Activated CD4-positive, alpha-beta T cell treated with anti-CD3 and anti-CD28 coated beads, Interleukin-2, Interleukin-6, amounts not matched to agents 100 ng/mL and 50 ng/mL, durations not matched to agents 16 hours and 8 hours (primary cell): ENCODE measurements around the gene TPCN2.
A peak's percentile ranks its signal among the peaks of the same experiment; 100 is the strongest.
"Not testable (repeated sequence)": the region's sequence is repeated elsewhere in the genome, so short reads cannot be mapped to it uniquely, and the experiment has no call there.

Experiments used
- DNase-seq: peaks from one replicate; pipeline ENCODE4 v3.0.0-alpha.2; 2020

TPCN2 gene

DNA sequence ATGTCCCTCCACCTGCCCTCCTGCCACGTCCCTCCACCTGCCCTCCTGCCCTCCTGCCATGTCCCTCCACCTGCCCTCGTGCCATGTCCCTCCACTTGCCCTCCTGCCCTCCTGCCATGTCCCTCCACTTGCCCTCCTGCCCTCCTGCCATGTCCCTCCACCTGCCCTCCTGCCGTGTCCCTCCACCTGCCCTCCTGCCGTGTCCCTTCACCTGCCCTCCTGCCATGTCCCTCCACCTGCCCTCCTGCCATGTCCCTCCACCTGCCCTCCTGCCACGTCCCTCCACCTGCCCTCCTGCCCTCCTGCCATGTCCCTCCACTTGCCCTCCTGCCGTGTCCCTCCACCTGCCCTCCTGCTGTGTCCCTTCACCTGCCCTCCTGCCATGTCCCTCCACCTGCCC, 28.2 kb downstream of the TPCN2 start:
- not testable (repeated sequence) for DNase-seq

DNA sequence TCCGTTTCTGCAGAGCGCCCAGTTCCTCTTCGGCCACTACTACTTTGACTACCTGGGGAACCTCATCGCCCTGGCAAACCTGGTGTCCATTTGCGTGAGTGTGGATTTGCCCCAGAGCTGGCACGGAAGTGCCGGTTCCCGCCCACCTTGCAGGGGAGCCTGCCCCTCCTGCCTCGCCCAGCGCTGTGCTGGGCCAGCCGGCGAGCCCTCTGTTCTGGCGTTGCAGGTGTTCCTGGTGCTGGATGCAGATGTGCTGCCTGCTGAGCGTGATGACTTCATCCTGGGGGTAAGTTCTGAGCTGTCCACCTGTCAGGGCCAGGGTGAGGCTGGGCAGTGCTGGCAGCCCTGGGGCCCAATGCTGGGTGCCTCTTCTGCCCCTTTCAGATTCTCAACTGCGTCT, 29.8 kb downstream of the TPCN2 start:
- DNase-seq: no peak

- no peak for DNase-seq
Observed at GRCh38 chr11:69078930-69079605, 30.3 kb downstream of the TPCN2 start.

GRCh38 chr11:69079661-69080256, 31.0 kb downstream of the TPCN2 start:
- no peak for DNase-seq

GRCh38 chr11:69080257-69080995, 31.7 kb downstream of the TPCN2 start:
- DNase-seq: peak; percentile 42

DNA sequence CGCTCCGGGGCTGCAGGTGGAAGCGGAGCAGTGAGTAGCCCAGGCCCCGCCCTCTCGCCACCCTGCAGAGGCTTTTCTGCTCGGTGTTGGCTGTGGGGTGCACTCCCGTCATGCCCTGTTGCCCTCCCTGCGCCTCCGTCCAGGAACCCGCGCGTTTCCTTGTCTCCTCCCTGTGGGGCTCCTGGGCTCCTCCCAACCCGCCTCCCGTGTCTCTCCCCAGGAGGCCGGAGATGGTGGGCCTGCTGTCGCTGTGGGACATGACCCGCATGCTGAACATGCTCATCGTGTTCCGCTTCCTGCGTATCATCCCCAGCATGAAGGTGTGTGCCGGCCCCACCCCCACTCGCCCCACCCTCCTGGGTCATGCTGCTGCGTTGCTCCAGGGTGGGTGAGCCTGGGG, 32.4 kb downstream of the TPCN2 start:
- DNase-seq: no peak

DNA sequence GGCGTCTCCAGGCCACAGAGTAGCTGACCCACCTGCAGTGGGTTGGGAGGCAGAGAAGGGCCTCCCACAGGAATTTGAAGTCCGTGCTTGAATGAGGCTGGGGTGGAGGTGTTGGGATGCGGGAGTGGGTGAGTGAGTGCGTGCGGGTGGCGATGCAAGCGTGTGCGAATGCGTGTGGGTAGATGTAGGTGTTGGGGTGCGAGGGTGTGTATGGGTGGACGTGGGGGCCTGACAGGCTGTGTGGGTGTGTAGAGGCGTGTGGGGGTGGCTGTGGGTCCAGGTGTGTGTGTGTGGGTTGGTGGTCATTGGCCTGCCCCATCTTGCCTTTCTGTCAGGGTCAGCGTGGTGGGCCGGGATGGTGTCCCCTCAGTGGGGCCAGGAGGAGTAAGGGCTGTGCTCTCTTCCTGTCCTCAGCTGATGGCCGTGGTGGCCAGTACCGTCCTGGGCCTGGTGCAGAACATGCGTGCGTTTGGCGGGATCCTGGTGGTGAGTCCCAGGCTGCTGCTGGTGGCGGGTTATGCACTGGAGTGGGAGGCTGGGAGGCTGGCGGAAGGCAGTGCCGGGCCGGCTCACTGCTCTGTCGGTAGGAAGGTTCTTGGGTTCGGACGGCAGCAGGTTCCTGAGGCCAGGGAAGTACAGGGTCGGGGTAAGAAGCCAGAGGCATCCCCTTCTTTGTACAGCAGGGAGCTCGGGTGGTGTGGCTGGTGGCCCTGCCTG, 35.0 kb downstream of the TPCN2 start:
- DNase-seq: no peak

- no peak for DNase-seq
Observed at GRCh38 chr11:69084371-69084770, 35.6 kb downstream of the TPCN2 start.

DNA sequence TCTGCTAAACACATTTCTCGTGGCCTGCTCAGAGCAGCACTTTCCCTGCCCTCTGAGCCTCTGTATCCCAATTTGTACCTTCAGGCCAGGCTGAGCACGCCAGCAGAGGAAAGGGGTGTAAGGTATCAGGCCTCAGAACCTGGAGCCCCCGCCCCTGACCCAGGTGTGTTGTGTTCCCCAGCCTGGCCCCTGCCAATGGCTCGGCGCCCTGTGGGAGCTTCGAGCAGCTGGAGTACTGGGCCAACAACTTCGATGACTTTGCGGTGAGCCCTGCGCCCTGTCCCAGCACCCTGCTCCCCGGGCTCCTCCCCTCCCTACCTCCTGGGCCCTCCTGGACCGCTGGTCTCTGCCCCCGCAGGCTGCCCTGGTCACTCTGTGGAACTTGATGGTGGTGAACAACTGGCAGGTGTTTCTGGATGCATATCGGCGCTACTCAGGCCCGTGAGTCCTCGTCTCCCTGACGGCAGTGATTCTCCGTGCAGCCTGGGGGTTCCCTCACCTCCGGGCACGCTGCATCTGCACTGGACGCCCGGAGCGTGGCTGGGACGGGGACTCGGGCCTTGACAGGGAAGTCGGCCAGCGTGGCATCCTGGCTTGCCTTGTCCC, 36.9 kb downstream of the TPCN2 start:
- DNase-seq: no peak

GRCh38 chr11:69086152-69087132, 37.7 kb downstream of the TPCN2 start:
- no peak for DNase-seq

GRCh38 chr11:69087133-69087524, 38.4 kb downstream of the TPCN2 start:
- DNase-seq: no peak

DNA sequence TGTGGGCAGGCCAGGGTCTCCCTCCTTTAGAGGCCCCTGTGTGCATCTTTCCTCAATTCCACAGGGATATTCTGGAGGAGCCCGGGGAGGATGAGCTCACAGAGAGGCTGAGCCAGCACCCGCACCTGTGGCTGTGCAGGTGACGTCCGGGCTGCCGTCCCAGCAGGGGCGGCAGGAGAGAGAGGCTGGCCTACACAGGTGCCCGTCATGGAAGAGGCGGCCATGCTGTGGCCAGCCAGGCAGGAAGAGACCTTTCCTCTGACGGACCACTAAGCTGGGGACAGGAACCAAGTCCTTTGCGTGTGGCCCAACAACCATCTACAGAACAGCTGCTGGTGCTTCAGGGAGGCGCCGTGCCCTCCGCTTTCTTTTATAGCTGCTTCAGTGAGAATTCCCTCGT, 39.1 kb downstream of the TPCN2 start:
- no peak for DNase-seq

GRCh38 chr11:69088676-69089146, 40.0 kb downstream of the TPCN2 start:
- peak; percentile 72 for DNase-seq

GRCh38 chr11:69089258-69089657, 40.5 kb downstream of the TPCN2 start:
- no peak for DNase-seq

DNA sequence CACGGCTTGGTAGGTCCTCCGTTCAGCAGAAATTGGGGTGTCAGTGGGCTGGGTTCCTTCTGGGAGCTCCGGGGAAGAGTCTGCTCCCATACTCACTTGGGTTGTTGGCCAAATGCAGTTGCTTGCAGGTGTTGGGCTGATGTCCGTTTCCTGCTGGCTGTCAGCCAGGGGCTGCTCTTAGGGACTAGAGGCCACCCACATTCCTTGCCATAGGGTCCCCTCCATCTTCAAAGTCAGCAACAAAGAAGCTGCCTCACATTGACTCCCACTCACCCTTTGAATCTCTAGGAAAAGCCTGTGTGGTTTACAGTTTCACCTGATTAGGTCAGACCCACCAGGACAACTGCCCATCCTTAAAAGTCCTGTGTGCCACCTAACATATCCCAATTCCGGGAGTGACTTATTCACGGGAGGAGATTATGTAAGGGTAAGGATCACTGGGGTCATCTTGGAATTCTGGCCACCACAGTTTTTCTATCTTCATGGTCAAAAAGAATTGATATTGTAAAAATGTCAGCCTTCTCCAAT, 43.0 kb downstream of the TPCN2 start:
- no peak for DNase-seq

DNA sequence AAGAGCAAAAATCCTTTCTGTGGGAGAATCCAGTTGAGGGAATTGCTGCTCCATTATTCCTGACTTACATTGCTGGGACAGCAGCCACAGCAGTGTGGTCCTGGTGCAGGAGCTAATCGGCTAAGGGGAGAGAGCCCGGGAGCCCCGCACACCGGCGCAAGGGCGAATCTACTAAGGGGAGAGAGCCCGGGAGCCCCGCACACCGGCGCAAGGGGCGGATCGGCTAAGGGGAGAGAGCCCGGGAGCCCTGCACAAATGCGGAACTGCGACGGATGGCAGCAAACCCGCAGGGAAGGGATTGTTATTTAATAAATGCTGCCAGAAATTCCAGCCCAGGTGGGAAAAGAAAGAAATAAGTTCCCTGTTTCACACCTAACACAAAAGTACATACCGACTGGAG, 43.5 kb downstream of the TPCN2 start:
- DNase-seq: no peak

DNA sequence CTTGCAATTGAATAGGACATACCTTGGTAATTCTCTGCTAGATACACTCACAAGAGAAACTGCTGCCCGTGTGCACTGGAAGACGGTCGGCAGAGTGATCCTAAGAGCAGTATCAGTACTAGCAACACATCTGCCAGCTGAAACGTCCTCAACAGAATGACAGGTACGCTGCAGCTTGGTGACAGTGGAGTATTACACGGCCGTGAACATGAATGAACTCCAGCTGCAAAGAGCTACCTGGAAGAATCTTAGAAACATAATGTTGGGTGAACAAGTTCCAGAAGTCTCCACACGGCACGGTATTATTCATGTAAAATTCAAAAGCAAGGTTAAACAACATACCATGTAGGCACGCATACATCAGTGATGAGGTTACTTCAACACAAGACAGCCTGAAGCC, 44.4 kb downstream of the TPCN2 start:
- DNase-seq: no peak

DNA sequence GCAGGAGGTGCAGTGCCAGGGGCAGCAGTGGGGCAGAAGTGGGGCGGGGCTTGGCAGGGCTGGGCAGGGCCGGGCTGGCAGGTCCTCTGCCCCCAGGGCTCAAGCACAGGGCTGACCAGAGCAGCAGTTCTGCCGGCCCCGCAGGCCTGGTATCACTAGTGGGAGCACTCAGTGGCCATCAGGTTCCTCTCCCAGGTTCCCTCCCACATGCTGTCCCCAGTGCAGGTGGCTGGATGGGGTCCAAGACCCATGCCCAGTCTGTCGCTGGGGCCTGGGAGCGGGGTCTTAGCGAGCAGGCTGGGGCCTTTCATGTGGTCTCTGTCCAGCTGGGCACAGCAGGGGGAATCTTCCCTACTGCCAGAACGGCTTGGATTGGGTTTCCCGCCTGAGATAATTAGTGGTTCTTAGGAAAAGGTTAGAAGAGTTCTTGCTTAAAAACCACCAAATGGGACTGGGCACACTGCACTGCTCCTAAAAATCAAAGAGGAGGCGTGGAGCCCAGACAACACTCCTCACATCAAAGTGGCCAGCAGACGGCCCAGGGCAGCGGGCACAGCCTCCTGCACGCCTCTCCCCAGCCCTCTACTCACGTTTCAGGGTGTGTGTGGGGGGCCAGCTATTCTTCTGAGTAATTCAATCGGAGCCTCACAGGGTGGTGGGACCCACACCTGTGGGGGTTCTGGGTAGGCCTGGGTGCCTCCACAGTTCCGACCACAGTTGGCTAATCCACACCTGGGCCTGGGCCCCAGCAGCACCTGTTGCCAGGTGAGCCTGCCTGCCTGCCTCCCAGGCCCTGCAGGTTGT, 45.6 kb downstream of the TPCN2 start:
- DNase-seq: no peak

DNA sequence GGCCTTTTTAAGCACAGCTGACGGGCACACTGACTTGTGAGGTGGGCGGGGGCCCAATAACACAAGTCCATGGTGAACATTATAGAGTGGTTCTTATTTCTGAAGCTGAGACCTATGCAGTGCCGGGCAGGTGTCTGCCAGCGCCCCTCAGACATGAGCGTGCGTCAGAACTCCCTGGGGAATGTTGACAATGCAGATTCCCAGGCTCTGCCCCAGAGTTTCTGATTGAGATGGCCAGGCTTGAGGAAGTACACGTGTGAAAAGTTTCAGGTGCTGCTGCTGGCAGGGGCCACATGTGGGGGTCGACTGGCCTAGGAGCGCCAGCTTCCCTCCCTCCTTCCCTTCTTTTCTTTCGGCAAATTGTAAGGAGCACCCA, 46.2 kb downstream of the TPCN2 start:
- DNase-seq: no peak

GRCh38 chr11:69095300-69095699, 46.6 kb downstream of the TPCN2 start:
- no peak for DNase-seq

GRCh38 chr11:69096473-69096872, 47.7 kb downstream of the TPCN2 start:
- no peak for DNase-seq
